ENCODE data around the gene HOXA11.

DNA sequence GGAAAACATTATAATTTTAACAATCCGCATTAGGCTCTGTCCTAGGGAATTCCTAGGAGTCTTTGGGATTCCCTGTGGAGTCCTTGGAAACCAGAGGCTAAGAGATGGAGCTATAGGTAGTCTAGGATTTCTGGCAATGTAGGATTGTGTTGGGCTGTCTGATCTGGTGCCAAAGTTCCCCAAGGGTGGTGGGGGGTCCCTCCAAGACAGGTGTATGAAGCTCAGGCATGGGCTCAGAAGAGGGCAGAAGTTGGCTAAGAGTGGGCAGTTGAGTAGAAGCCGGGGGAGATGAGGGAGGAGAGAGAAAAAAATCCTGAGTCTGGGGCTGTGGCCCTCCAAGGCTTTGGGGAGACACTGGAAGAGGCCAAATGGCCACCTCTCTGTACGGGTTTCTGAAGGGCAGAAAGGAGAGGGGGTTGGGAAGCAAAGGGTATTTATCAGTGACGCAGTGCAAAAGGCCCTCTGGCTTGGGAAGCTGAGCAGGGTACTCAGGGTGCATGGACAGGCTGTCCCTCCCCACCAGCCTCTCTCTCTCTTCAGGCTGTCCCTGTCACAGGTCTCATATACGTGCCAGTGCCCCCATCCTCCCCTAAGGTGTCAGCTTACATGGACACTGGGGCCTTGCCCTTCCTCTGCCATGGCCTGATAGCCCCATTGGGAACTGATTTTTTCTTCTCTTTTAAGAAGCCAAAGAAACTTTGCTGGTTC lies 38.4 kb downstream of the HOXA11 start:
- TF ChIP-seq, protein P1, sequence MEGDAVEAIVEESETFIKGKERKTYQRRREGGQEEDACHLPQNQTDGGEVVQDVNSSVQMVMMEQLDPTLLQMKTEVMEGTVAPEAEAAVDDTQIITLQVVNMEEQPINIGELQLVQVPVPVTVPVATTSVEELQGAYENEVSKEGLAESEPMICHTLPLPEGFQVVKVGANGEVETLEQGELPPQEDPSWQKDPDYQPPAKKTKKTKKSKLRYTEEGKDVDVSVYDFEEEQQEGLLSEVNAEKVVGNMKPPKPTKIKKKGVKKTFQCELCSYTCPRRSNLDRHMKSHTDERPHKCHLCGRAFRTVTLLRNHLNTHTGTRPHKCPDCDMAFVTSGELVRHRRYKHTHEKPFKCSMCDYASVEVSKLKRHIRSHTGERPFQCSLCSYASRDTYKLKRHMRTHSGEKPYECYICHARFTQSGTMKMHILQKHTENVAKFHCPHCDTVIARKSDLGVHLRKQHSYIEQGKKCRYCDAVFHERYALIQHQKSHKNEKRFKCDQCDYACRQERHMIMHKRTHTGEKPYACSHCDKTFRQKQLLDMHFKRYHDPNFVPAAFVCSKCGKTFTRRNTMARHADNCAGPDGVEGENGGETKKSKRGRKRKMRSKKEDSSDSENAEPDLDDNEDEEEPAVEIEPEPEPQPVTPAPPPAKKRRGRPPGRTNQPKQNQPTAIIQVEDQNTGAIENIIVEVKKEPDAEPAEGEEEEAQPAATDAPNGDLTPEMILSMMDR (IDR thresholded peaks at IDR 0.05 in 8 of 11, conservative IDR thresholded peaks at IDR 0.05 in 3 of 11) = no peak
- no peak for TF ChIP-seq POLR2AphosphoS5 (IDR thresholded peaks at IDR 0.05)
